H9 (cell line): ENCODE data around the gene WDFY3. TPM values are rescaled to one million over a fixed set of nuclear protein-coding genes. Genes with fewer than 3 reads are reported as not detected.

Experiments
- DNase-seq: peaks from one replicate; pipeline ENCODE4 v3.0.0-alpha.2; 2017
- H2AFZ ChIP-seq: one replicate; pipeline ENCODE4 v1.6.1; 2013; ENCODE audit warnings: mild to moderate bottlenecking, low read length, control low read depth, moderate library complexity
- H2AK5ac ChIP-seq: 2 replicates; pipeline ENCODE4 v1.6.1; 2013; ENCODE audit warnings: low read length, control low read depth, mixed read lengths; ENCODE audit not compliant: insufficient read length
- H2BK120ac ChIP-seq: one replicate; pipeline ENCODE4 v1.6.1; 2013; ENCODE audit warnings: low read depth, mild to moderate bottlenecking, low read length, control low read depth, inconsistent platforms; ENCODE audit not compliant: poor library complexity, severe bottlenecking
- H2BK12ac ChIP-seq: 2 replicates; pipeline ENCODE4 v1.6.1; 2013; ENCODE audit warnings: low read length, control low read depth, mixed read lengths, low read depth; ENCODE audit not compliant: insufficient read length
- H2BK15ac ChIP-seq: 2 replicates; pipeline ENCODE4 v1.6.1; 2013; ENCODE audit warnings: low read depth, low read length, control low read depth
- H2BK20ac ChIP-seq: one replicate; pipeline ENCODE4 v1.6.1; 2013; ENCODE audit warnings: low read depth, mild to moderate bottlenecking, low read length, control low read depth, inconsistent platforms; ENCODE audit not compliant: poor library complexity, severe bottlenecking
- H2BK5ac ChIP-seq: 2 replicates; pipeline ENCODE4 v1.6.1; 2013; ENCODE audit warnings: low read length, control low read depth, mixed read lengths; ENCODE audit not compliant: insufficient read length
- H3K14ac ChIP-seq: 2 replicates; pipeline ENCODE4 v1.6.1; 2013; ENCODE audit warnings: low read length, control low read depth; ENCODE audit not compliant: insufficient read depth
- H3K18ac ChIP-seq: 2 replicates; pipeline ENCODE4 v1.6.1; 2013; ENCODE audit warnings: low read depth, mild to moderate bottlenecking, mixed read lengths, low read length, control low read depth; ENCODE audit not compliant: insufficient read length
- H3K23ac ChIP-seq: 2 replicates; pipeline ENCODE4 v1.6.1; 2013; ENCODE audit warnings: low read length, control low read depth, mixed read lengths, low read depth; ENCODE audit not compliant: insufficient read length
- H3K23me2 ChIP-seq: 2 replicates; pipeline ENCODE4 v1.6.1; 2013; ENCODE audit warnings: low read depth, mild to moderate bottlenecking, mixed read lengths, low read length, control low read depth; ENCODE audit not compliant: insufficient read length, poor library complexity, severe bottlenecking
- H3K27ac ChIP-seq: 2 replicates; pipeline ENCODE4 v1.5.1; 2013; ENCODE audit warnings: low read length, control low read depth, mixed read lengths, low read depth; ENCODE audit not compliant: insufficient read length
- H3K27me3 ChIP-seq: 2 replicates; pipeline ENCODE4 v1.6.1; 2013; ENCODE audit warnings: low read length, control low read depth, inconsistent platforms; ENCODE audit not compliant: insufficient read depth
- H3K4ac ChIP-seq: 2 replicates; pipeline ENCODE4 v1.6.1; 2013; ENCODE audit warnings: low read depth, mild to moderate bottlenecking, control low read depth, inconsistent platforms, low read length, moderate library complexity
- H3K4me1 ChIP-seq: 2 replicates; pipeline ENCODE4 v1.6.1; 2013; ENCODE audit warnings: low read length, control low read depth, inconsistent platforms; ENCODE audit not compliant: insufficient read depth
- H3K4me2 ChIP-seq: 2 replicates; pipeline ENCODE4 v1.6.1; 2013; ENCODE audit warnings: low read length, control low read depth, mixed read lengths; ENCODE audit not compliant: insufficient read length, insufficient read depth
- H3K56ac ChIP-seq: 2 replicates; pipeline ENCODE4 v1.6.1; 2013; ENCODE audit warnings: low read depth, mild to moderate bottlenecking, mixed read lengths, low read length, control low read depth; ENCODE audit not compliant: insufficient read length
- H3K79me1 ChIP-seq: 2 replicates; pipeline ENCODE4 v1.6.1; 2013; ENCODE audit warnings: low read depth, mild to moderate bottlenecking, moderate library complexity, low read length, control low read depth, inconsistent platforms; ENCODE audit not compliant: insufficient read depth, poor library complexity, severe bottlenecking
- H3K79me2 ChIP-seq: 2 replicates; pipeline ENCODE4 v1.6.1; 2013; ENCODE audit warnings: low read length, control low read depth, inconsistent platforms; ENCODE audit not compliant: insufficient read depth
- H3K9ac ChIP-seq: 2 replicates; pipeline ENCODE4 v1.6.1; 2013; ENCODE audit warnings: low read length, control low read depth, mixed read lengths; ENCODE audit not compliant: insufficient read length; ENCODE audit errors: extremely low read depth
- H3K9me3 ChIP-seq: one replicate; pipeline ENCODE4 v1.6.1; 2013; ENCODE audit warnings: low read depth, low read length, inconsistent platforms; ENCODE audit not compliant: control insufficient read depth
- H3T11ph ChIP-seq: one replicate; pipeline ENCODE4 v1.6.1; 2013; ENCODE audit warnings: mild to moderate bottlenecking, low read length, control low read depth, inconsistent platforms
- H4K20me1 ChIP-seq: one replicate; pipeline ENCODE4 v1.6.1; 2013; ENCODE audit not compliant: control insufficient read depth, insufficient read length, insufficient read depth
- H4K5ac ChIP-seq: 2 replicates; pipeline ENCODE4 v1.6.1; 2013; ENCODE audit warnings: low read depth, mild to moderate bottlenecking, mixed read lengths, low read length, control low read depth; ENCODE audit not compliant: insufficient read length
- H4K8ac ChIP-seq: replicated peaks from 2 replicates; pipeline ENCODE4 v1.6.1; 2013; ENCODE audit warnings: low read length, control low read depth, mixed read lengths, low read depth; ENCODE audit not compliant: insufficient read length
- H4K91ac ChIP-seq: 2 replicates; pipeline ENCODE4 v1.6.1; 2013; ENCODE audit warnings: low read depth, mild to moderate bottlenecking, moderate library complexity, mixed read lengths, low read length, control low read depth; ENCODE audit not compliant: insufficient read length
- H3K27ac Mint-ChIP-seq, 3 experiments: 2 replicates in 2 of 3; 3 replicates in 1 of 3; pipeline ENCODE4 v1.8.0; 2020 to 2021; ENCODE audit warnings: mixed read lengths in 3 of 3, mild to moderate bottlenecking in 1 of 3, moderate library complexity in 1 of 3
- H3K27me3 Mint-ChIP-seq: 2 replicates; pipeline ENCODE4 v1.8.0; 2021; ENCODE audit warnings: low read depth, mild to moderate bottlenecking, moderate library complexity, mixed read lengths
- H3K36me3 Mint-ChIP-seq, 3 experiments: 2 replicates in 2 of 3; 3 replicates in 1 of 3; pipeline ENCODE4 v1.8.0; 2020 to 2021; ENCODE audit warnings: low read depth in 3 of 3, mixed read lengths in 3 of 3; ENCODE audit not compliant: insufficient read depth in 1 of 3
- H3K4me1 Mint-ChIP-seq, 2 experiments: 2 replicates each; pipeline ENCODE4 v1.8.0; 2020; ENCODE audit warnings: mixed read lengths in 2 of 2
- H3K4me3 Mint-ChIP-seq, 2 experiments: 2 replicates in 1 of 2; 3 replicates in 1 of 2; pipeline ENCODE4 v1.8.0; 2020 to 2021; ENCODE audit warnings: mild to moderate bottlenecking in 2 of 2, mixed read lengths in 2 of 2, moderate library complexity in 1 of 2
- H3K9me3 Mint-ChIP-seq, 2 experiments: 2 replicates in 1 of 2; 3 replicates in 1 of 2; pipeline ENCODE4 v1.8.0; 2020; ENCODE audit warnings: mild to moderate bottlenecking in 2 of 2, mixed read lengths in 2 of 2, moderate library complexity in 1 of 2
- total RNA-seq: library from RNA; stranded (reverse); gene quantifications from 2 replicates; pipeline ENCODE4 v1.2.1, GENCODE V29; 2021
- TF ChIP-seq, protein P1 (sequence below): fragments of 200-600 bp; sonication (generic); conservative IDR thresholded peaks from 3 replicates; pipeline ENCODE4 v1.8.0; 2021; ENCODE audit warnings: antibody characterized with exemption, mild to moderate bottlenecking

WDFY3 gene
- total RNA-seq, 1 experiment from 2014 or later, result 54.6 TPM

DNA sequence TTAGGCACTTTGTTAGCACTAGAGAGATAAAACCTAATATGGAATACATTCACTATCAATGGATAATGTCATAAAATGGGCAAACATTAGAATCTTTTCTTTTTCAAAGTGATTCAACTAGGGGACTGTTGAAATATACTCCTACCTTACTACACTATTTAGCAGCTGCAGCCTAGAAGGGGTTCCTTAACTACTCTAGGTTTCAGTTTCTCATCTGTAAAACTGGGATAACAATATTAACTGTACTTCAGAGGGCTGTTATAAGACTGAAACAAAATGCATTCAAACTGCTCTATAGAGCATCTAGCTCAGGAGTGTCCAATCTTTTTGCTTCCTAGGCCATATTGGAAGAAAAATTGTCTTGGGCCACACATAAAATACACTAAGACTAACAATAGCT is 236.1 kb downstream of the WDFY3 start:
- Mint-ChIP-seq H3K4me1 (no peaks in the 10 kb centered on the region), H3K4me3 (no peak overlapping the region), H3K27me3 (no peaks in the 10 kb centered on the region), H3K36me3 (peaks cover 1 to 38% (median 28%) of the 10 kb centered on the region in 3 experiments; a peak in 5 of 7 replicates), H3K27ac (no peak overlapping the region), H3K9me3 (no peaks in the 10 kb centered on the region)
- no peak overlapping the region for H2AK5ac ChIP-seq
- no peak overlapping the region for H3K14ac ChIP-seq
- no peaks in the 10 kb centered on the region for H3K79me2 ChIP-seq
- no peak overlapping the region for H2BK120ac ChIP-seq
- no peaks in the 10 kb centered on the region for H3K9me3 ChIP-seq
- no peak overlapping the region for H2BK12ac ChIP-seq
- TF ChIP-seq, protein P1, sequence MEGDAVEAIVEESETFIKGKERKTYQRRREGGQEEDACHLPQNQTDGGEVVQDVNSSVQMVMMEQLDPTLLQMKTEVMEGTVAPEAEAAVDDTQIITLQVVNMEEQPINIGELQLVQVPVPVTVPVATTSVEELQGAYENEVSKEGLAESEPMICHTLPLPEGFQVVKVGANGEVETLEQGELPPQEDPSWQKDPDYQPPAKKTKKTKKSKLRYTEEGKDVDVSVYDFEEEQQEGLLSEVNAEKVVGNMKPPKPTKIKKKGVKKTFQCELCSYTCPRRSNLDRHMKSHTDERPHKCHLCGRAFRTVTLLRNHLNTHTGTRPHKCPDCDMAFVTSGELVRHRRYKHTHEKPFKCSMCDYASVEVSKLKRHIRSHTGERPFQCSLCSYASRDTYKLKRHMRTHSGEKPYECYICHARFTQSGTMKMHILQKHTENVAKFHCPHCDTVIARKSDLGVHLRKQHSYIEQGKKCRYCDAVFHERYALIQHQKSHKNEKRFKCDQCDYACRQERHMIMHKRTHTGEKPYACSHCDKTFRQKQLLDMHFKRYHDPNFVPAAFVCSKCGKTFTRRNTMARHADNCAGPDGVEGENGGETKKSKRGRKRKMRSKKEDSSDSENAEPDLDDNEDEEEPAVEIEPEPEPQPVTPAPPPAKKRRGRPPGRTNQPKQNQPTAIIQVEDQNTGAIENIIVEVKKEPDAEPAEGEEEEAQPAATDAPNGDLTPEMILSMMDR, result no peak
- H3K4me2 ChIP-seq, result no peak overlapping the region
- H3K27me3 ChIP-seq, result no peaks in the 10 kb centered on the region
- no peak overlapping the region for H3K23ac ChIP-seq
- H3K18ac ChIP-seq, result no peak overlapping the region
- H4K91ac ChIP-seq, result no peak overlapping the region
- H2BK20ac ChIP-seq, result no peak overlapping the region
- no peak overlapping the region for H2AFZ ChIP-seq
- no peak overlapping the region for H3T11ph ChIP-seq
- no peak overlapping the region for H4K8ac ChIP-seq
- H4K20me1 ChIP-seq, result no peaks in the 10 kb centered on the region
- no peak overlapping the region for H3K4ac ChIP-seq
- no peak for DNase-seq
- H4K5ac ChIP-seq, result no peak overlapping the region
- H3K79me1 ChIP-seq, result no peaks in the 10 kb centered on the region
- no peak overlapping the region for H3K9ac ChIP-seq
- no peak overlapping the region for H3K56ac ChIP-seq
- no peak overlapping the region for H3K27ac ChIP-seq
- no peak overlapping the region for H2BK5ac ChIP-seq
- no peaks in the 10 kb centered on the region for H3K23me2 ChIP-seq
- no peak overlapping the region for H2BK15ac ChIP-seq
- no peaks in the 10 kb centered on the region for H3K4me1 ChIP-seq
